Activated CD8-positive, alpha-beta T cell treated with anti-CD3 and anti-CD28 coated beads, Interleukin-2, amount 10 ng/mL, durations not matched to agents 7 days and 5 days (primary cell): ENCODE data around the gene PNLIPRP1. TPM values are rescaled to one million over a fixed set of nuclear protein-coding genes. Genes with fewer than 3 reads are reported as not detected.

ENCODE experiments used
- ATAC-seq: fragments of 150-1000 bp; cut with Tn5 transposase; one replicate; pipeline ENCODE4 v1.10.0; 2021; ENCODE audit warnings: moderate library complexity
- CTCF ChIA-PET: fragments of 350-600 bp; sonication (Branson Sonifier 250); formaldehyde crosslinking; loops from one replicate; lab custom pipeline; 2021; ENCODE audit warnings: antibody characterized with exemption; lab: Charles Lee
- POLR2A ChIA-PET: fragments of 350-600 bp; sonication (Branson Sonifier 250); formaldehyde crosslinking; loops from one replicate; lab custom pipeline; 2021; ENCODE audit warnings: antibody characterized with exemption; lab: Charles Lee
- DNase-seq: peaks from one replicate; pipeline ENCODE4 v3.0.0-alpha.2; 2020
- H3K27ac Mint-ChIP-seq: one replicate; pipeline ENCODE4 v1.8.0; 2021; ENCODE audit warnings: mild to moderate bottlenecking, mixed read lengths
- H3K27me3 Mint-ChIP-seq: one replicate; pipeline ENCODE4 v1.8.0; 2021; ENCODE audit warnings: low read depth, mixed read lengths
- H3K36me3 Mint-ChIP-seq: one replicate; pipeline ENCODE4 v1.8.0; 2021; ENCODE audit warnings: low read depth, mixed read lengths
- H3K4me1 Mint-ChIP-seq: one replicate; pipeline ENCODE4 v1.8.0; 2021; ENCODE audit warnings: low read depth, mixed read lengths
- H3K4me3 Mint-ChIP-seq: one replicate; pipeline ENCODE4 v1.8.0; 2021; ENCODE audit warnings: mild to moderate bottlenecking, mixed read lengths
- H3K9me3 Mint-ChIP-seq: one replicate; pipeline ENCODE4 v1.8.0; 2022; ENCODE audit warnings: mixed read lengths; ENCODE audit not compliant: insufficient read depth
- total RNA-seq, 2 experiments: library from RNA; stranded (reverse); gene quantifications; one replicate each; pipeline ENCODE4 v1.2.3, GENCODE V29; 2021

PNLIPRP1 gene
- total RNA-seq, 2 experiments from 2014 or later: not detected

DNA sequence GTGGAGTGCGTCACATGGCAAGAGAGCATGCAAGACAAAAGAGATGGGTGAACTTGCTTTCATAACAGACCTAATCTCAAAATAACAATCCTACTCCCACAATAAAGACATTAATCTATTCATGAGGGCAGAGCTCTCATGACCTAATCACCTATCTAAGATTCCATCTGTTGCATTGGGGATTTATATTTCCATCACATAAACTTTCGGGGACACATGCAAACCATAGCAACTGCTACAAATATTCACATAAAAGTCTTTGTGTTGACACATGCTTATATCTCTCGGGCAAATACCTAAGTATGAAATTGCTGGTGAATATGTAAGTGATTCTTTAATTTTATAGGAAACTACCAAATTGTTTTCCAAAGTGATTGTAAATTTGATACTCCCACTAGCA is 16.0 kb upstream of the PNLIPRP1 start:
- no peak for ATAC-seq
- no peak for DNase-seq
- Mint-ChIP-seq H3K4me1 (no peaks in the 10 kb centered on the region), H3K27me3 (no peaks in the 10 kb centered on the region), H3K36me3 (no peaks in the 10 kb centered on the region), H3K27ac (no peak overlapping the region), H3K9me3 (no peaks in the 10 kb centered on the region), H3K4me3 (no peak overlapping the region)
- POLR2A ChIA-PET: no interaction called here
- CTCF ChIA-PET: no interaction called here

GRCh38 chr10:116587878-116588591 is 2.7 kb upstream of the PNLIPRP1 start:
- Mint-ChIP-seq H3K36me3 (no peaks in the 10 kb centered on the region), H3K4me1 (no peaks in the 10 kb centered on the region), H3K4me3 (no peak overlapping the region), H3K27ac (no peak overlapping the region), H3K9me3 (no peaks in the 10 kb centered on the region), H3K27me3 (no peaks in the 10 kb centered on the region)
- DNase-seq (no peak), ATAC-seq (no peak)
- ChIA-PET CTCF (no interaction called here), POLR2A (no interaction called here)

DNA sequence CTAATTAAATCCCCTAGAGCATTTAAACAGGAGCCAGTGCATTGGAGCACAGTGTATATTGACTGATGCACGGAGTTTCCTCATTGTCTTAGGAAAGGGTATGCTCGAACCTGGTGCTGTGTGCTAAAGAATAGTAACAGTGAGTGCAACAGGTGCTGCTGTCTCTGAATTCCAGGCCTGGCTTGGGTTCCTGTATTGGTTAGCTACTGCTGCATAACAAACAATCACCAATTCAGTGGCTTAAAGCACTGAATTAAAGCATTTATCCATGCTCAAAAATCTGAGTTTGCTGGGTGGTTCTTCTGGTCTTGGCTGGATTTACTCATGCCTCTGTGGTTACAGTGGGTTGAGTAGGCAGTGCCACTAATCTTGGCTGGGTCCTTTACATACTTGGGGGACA is 1.8 kb upstream of the PNLIPRP1 start:
- Mint-ChIP-seq H3K4me3 (no peak overlapping the region), H3K9me3 (no peaks in the 10 kb centered on the region), H3K36me3 (no peaks in the 10 kb centered on the region), H3K4me1 (no peaks in the 10 kb centered on the region), H3K27ac (no peak overlapping the region), H3K27me3 (no peaks in the 10 kb centered on the region)
- ChIA-PET POLR2A (no interaction called here), CTCF (no interaction called here)
- ATAC-seq (no peak), DNase-seq (no peak)

- no peak overlapping the region for H3K27ac Mint-ChIP-seq
- CTCF ChIA-PET: no interaction called here
- H3K27me3 Mint-ChIP-seq: no peaks in the 10 kb centered on the region
- no peak overlapping the region for H3K4me3 Mint-ChIP-seq
- no peaks in the 10 kb centered on the region for H3K4me1 Mint-ChIP-seq
- no peaks in the 10 kb centered on the region for H3K36me3 Mint-ChIP-seq
- DNase-seq: no peak
- no peaks in the 10 kb centered on the region for H3K9me3 Mint-ChIP-seq
- POLR2A ChIA-PET: no interaction called here
- ATAC-seq: no peak
These were observed 833 bp upstream of the PNLIPRP1 start for GRCh38 chr10:116589926-116590325.

- CTCF ChIA-PET: no interaction called here
- POLR2A ChIA-PET: no interaction called here
- Mint-ChIP-seq H3K9me3 (no peaks in the 10 kb centered on the region), H3K4me1 (no peaks in the 10 kb centered on the region), H3K27ac (no peak overlapping the region), H3K4me3 (no peak overlapping the region), H3K36me3 (no peaks in the 10 kb centered on the region), H3K27me3 (no peaks in the 10 kb centered on the region)
- no peak for ATAC-seq
- DNase-seq: no peak
These were observed 2.5 kb downstream of the PNLIPRP1 start for GRCh38 chr10:116593139-116593740.

GRCh38 chr10:116594525-116595035 is 3.8 kb downstream of the PNLIPRP1 start:
- Mint-ChIP-seq H3K36me3 (no peaks in the 10 kb centered on the region), H3K9me3 (no peaks in the 10 kb centered on the region), H3K27ac (no peak overlapping the region), H3K27me3 (no peaks in the 10 kb centered on the region), H3K4me3 (no peak overlapping the region), H3K4me1 (no peaks in the 10 kb centered on the region)
- DNase-seq (no peak), ATAC-seq (no peak)
- POLR2A ChIA-PET: no interaction called here
- CTCF ChIA-PET: no interaction called here

- ChIA-PET CTCF (no interaction called here), POLR2A (no interaction called here)
- H3K4me3 Mint-ChIP-seq: no peak overlapping the region
- H3K4me1 Mint-ChIP-seq: no peaks in the 10 kb centered on the region
- no peaks in the 10 kb centered on the region for H3K27me3 Mint-ChIP-seq
- no peaks in the 10 kb centered on the region for H3K36me3 Mint-ChIP-seq
- H3K27ac Mint-ChIP-seq: no peak overlapping the region
- no peaks in the 10 kb centered on the region for H3K9me3 Mint-ChIP-seq
- DNase-seq (no peak), ATAC-seq (no peak)
These were observed 5.3 kb downstream of the PNLIPRP1 start for GRCh38 chr10:116596062-116596461.

DNA sequence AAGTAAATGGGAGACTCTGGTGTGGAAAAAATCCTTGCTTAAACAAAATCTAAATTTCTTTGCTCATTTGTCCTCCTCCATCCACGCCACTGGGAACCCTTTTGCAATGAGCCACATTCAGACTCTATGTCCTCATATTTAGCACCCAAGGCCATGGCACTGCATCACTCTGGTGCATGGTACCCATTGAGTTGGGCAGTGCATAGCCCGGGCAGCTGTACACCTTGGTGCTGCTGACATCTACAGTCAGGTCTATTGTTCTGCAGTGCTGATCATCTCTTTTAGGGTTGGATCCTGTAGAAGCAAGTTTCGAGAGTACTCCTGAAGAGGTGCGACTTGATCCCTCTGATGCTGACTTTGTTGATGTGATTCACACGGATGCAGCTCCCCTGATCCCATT is 6.8 kb downstream of the PNLIPRP1 start:
- ChIA-PET CTCF (no interaction called here), POLR2A (no interaction called here)
- ATAC-seq (no peak), DNase-seq (no peak)
- H3K4me3 Mint-ChIP-seq: no peak overlapping the region
- no peaks in the 10 kb centered on the region for H3K4me1 Mint-ChIP-seq
- no peaks in the 10 kb centered on the region for H3K27me3 Mint-ChIP-seq
- no peaks in the 10 kb centered on the region for H3K36me3 Mint-ChIP-seq
- H3K9me3 Mint-ChIP-seq: no peaks in the 10 kb centered on the region
- no peak overlapping the region for H3K27ac Mint-ChIP-seq

GRCh38 chr10:116598329-116598728 is 7.6 kb downstream of the PNLIPRP1 start:
- DNase-seq (no peak), ATAC-seq (no peak)
- Mint-ChIP-seq H3K27ac (no peak overlapping the region), H3K4me1 (no peaks in the 10 kb centered on the region), H3K4me3 (no peak overlapping the region), H3K9me3 (no peaks in the 10 kb centered on the region), H3K36me3 (no peaks in the 10 kb centered on the region), H3K27me3 (no peaks in the 10 kb centered on the region)
- ChIA-PET CTCF (no interaction called here), POLR2A (no interaction called here)

DNA sequence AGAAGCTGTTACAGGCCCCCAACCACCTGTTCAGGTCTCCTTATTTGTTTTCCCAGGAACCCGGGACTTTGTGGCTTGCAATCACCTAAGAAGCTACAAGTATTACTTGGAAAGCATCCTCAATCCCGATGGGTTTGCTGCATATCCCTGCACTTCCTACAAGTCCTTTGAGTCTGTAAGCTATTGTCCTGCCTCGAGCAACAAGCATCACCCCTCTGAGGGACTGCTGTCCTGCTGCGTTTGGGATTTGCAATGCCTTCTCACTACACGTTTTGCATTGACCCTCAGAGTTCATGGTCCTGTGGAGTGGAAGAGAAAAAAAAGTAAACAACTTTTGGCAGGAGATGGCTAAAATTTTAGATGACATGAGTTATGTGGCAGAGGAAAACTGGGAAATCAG is 9.2 kb downstream of the PNLIPRP1 start:
- H3K27ac Mint-ChIP-seq: no peak overlapping the region
- no peaks in the 10 kb centered on the region for H3K27me3 Mint-ChIP-seq
- H3K9me3 Mint-ChIP-seq: no peaks in the 10 kb centered on the region
- H3K4me3 Mint-ChIP-seq: no peak overlapping the region
- H3K36me3 Mint-ChIP-seq: no peaks in the 10 kb centered on the region
- H3K4me1 Mint-ChIP-seq: no peaks in the 10 kb centered on the region
- CTCF ChIA-PET: no interaction called here
- POLR2A ChIA-PET: no interaction called here
- DNase-seq (no peak), ATAC-seq (no peak)

DNA sequence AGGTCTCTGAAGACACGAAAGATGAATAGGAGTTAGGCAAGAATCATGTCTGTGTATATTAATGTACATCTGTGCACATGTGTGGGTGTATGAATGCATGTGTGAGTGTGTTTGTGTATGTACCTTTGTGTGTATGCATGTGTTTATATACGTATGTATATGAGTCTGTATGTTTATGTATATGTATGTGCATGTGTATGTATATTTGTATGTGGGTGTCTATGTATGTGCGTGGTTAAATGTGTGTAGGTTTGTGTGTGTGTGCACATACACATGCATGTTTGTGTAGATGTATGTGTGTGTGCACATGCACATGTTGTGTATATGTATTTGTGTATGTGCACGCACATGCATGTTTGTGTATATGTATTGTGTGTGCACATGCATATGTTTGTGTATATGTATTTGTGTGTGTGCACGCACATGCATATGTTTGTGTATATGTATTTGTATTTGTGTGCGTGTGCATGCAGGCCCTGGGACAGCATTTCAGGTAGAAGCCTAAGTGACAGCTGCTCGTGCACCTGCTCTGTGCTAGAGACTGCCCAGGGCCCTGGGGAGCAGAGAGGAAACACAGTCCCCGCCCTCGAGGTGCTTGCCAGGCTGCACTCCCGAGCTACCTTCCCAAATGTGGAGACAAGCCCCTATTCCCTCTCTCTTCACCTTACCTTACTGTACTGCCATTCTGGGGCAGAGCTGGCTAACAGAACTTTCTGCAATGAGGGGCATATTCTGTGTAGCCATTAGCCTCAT is 12.1 kb downstream of the PNLIPRP1 start:
- H3K36me3 Mint-ChIP-seq: no peaks in the 10 kb centered on the region
- no peak overlapping the region for H3K4me3 Mint-ChIP-seq
- CTCF ChIA-PET: no interaction called here
- DNase-seq (no peak), ATAC-seq (no peak)
- no peaks in the 10 kb centered on the region for H3K9me3 Mint-ChIP-seq
- POLR2A ChIA-PET: no interaction called here
- H3K27ac Mint-ChIP-seq: no peak overlapping the region
- no peaks in the 10 kb centered on the region for H3K4me1 Mint-ChIP-seq
- no peaks in the 10 kb centered on the region for H3K27me3 Mint-ChIP-seq

DNA sequence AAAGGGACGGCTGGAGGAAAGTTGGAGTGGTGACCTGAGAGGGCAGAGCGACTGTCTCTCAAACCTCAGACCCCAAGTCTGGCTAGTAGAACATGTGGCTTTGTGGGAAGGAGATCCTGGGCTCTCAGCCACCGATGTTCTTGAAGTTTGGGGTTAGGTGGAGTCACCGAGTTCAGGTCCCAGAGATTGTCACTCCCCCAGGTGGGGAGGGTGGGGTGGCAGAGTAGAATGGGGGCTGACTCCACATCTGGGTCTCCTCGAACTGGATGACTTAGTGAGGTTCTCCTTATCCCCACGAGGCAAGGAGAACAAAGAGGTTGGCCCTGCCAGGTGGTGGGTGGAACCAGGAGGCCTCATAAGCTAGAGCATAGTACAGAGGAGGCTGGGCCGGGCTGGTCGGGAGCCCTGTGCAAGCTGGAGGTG is 15.3 kb downstream of the PNLIPRP1 start:
- H3K4me3 Mint-ChIP-seq: no peak overlapping the region
- ATAC-seq (no peak), DNase-seq (no peak)
- H3K9me3 Mint-ChIP-seq: no peaks in the 10 kb centered on the region
- H3K27ac Mint-ChIP-seq: no peak overlapping the region
- ChIA-PET CTCF (no interaction called here), POLR2A (no interaction called here)
- no peaks in the 10 kb centered on the region for H3K36me3 Mint-ChIP-seq
- H3K27me3 Mint-ChIP-seq: peaks cover 3% of the 10 kb centered on the region
- H3K4me1 Mint-ChIP-seq: no peaks in the 10 kb centered on the region
